ENCODE measurements around the gene B9D1.

Gene B9D1

DNA sequence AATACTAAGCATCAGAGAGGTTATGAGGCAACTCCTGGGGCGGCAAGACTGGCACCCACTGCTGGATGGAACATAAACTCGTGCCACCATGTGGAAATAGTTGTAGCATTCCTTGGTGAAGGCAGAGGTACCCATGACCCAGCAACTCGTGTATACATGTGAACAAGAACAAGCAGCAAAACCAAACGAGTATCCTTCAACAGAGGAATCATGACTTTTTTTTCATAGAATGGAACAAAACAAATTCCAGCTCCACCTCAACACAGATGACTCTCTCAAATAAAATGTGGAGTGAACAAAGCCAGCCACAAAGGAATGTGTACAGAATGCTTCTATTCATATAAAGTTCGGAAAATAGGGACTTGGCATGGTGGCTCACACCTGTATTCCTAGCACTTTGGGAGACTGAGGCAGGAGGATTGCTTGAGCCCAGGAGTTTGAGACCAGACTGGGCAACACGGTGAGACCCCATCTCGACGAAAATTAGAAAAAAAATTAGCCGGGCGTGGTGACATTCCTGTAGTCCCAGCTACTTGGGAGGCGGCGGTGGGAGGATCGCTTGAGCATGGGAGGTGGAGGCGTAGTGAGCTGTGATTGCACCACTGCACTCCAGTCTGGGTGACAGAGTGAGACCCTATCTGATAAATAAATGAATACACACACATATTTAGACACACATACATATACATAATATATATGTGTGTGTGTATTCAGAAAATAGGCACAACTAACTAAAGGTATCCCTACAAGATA lies 35.3 kb downstream of the B9D1 start:
- in situ Hi-C loops (cut with MboI; ENCODE audit: low sequenced_read_pairs), result no loop called here

DNA sequence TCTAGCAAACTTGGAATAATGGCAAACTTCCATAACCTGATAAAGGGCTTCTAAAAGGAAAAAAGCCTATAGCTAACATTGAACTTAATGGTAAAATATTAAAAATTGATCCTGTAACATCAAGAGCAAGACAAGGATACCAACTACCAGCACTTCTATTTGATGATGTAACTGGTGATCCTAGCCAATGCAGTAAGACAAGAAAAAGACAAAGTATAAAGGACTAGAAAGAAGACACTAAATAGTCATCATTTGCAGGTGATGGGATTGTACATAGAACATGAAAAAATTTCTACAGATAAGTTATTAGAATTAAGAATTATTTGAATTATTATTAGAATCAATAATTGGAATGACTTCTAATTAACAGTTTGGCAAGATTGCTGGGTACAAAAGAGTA lies 37.0 kb downstream of the B9D1 start:
- in situ Hi-C loops (cut with MboI; ENCODE audit: low sequenced_read_pairs), result no loop called here

DNA sequence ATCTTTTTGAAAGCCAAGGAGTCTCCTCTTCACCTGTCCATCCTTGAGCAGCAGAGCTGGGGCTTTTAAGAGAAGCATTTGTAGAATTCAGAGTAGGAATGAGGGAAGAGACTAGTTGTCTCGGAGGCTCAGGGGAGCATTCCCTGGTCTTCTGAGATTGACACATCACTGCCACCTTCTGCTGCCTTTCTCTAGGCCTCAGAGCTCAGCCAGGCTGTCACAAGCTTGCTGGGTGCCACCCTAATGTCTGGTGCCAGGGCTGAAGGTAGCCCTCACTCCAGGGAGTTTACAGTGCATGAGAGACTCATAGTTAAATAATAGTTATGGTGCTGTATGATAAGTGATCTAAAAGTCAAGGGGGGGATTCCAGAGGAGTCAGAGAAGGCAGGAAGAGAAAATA lies 39.7 kb downstream of the B9D1 start:
- in situ Hi-C loops (cut with MboI; ENCODE audit: low sequenced_read_pairs), result no loop called here

DNA sequence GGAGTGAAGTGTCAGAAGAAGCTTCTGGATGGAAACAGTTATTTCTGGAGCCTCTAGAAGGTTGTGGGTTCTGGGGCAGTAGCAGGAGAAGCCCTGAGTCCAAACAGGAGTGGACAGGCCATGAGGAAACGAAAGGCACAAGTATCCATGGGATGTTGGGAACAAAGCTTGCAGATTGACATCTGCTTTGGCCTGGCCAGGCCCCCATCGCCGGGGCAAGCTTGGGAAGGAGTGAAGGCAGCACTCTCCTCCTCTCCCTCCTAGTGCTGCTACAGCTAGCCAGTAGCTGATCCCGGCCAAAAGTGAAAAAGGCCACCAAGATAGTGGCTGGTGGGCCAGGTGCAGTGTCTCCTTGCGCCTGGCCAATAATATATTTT lies 40.4 kb downstream of the B9D1 start:
- in situ Hi-C loops (cut with MboI; ENCODE audit: low sequenced_read_pairs), result no loop called here

DNA sequence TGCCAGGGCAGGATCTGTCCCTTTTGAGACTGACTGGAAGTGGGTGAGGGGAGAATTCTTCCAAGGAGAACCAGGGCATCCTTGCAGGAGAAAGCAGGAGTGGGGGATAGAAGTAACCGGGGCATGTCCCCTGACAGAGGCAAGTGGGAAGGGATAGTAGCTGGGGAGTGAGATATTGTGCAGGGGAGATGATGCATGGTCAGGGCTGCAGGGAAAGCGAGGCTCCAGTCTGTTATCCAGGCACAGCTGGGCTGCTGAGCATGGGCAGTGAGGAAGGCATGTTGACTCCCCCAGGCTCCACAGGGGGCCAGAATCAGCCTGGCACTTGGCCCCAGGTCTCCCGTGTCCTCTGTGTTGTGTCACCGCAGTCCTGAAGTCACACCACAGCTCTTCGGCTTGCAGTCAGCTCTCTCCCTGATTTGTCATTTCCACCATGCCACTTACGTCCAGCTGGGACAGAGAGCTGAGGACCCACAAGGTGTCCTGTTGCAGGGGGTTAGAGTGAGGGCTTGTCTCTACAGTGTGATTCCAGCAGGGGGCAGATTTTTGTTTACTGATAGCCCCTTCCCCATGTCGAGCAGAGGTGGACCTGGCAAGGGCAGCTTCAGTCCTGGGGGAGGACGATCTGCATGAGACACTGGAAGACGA lies 40.9 kb downstream of the B9D1 start:
- in situ Hi-C loops (cut with MboI; ENCODE audit: low sequenced_read_pairs), result no loop called here

DNA sequence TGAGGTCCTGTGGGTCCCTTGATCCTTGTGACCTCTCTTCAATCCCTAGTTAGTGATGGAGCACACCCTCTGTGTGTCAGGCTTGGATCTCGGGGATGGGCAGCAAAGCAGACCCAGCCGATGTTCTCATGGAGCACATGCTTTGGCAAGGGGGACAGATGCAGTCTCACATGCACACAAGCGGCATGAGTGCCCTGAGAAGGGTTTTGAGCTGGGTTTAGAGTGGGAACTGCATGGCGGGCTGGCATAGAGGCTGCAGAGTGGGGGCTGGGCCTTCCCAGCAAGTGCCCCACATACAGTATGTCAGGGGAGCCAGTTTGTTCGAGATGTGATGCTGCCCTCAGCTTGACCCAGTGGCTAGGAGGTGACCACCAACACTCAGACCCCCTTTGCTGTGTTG lies 41.6 kb downstream of the B9D1 start:
- in situ Hi-C loops (cut with MboI; ENCODE audit: low sequenced_read_pairs), result no loop called here

DNA sequence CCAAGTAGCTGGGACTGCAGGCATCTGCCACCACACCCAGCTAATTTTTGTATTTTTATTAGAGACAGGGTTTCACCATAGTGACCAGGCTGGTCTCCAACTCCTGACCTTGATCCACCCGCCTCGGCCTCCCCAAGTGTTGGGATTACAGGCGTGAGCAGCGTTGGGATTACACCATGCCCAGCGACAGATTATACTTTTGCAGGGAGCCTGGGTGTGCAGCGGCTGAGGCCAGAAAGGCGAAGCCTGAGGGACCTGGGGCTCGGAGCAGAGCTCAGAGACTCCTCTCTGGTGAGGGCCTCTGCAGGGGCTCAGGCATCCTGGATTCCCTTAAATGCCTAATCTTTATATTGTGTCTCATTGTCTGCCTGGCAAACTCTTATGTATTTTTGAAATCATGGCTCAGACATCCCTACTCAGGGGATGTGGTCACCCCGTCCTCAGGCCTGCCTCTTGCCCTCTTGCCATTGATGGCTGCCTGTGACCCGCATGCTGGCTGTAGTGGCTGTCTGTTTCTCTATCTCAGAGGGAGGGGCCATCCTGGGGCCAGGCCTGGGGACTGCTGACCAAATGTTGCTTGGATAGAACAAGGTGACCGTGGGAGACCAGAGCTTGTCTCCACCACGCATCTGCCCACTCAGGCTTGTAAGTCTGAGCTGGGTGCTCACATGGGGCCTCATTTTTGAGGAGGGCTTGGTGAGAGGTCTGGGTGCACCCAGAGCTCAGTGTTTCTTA lies 42.6 kb downstream of the B9D1 start:
- in situ Hi-C loops (cut with MboI; ENCODE audit: low sequenced_read_pairs), result no loop called here

DNA sequence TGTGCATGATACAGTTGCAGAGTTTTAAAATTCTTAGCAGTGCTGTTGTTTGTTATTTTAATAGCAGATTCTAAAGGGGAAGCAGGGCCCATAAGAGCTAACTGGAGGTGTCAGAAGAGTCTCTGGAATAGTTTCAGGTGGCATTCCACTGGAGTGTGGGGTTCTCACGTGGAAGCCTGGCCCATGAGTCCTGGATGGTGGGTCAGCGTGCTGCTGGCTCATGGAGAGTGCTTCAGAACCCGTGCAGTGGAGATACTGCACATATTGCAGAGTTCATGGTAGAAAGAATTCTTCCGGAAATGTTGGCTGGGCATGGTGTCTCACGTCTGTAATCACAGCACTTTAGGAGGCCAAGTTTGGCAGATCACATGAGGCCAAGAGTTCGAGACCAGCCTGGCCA lies 43.9 kb downstream of the B9D1 start:
- in situ Hi-C loops (cut with MboI; ENCODE audit: low sequenced_read_pairs), result no loop called here

DNA sequence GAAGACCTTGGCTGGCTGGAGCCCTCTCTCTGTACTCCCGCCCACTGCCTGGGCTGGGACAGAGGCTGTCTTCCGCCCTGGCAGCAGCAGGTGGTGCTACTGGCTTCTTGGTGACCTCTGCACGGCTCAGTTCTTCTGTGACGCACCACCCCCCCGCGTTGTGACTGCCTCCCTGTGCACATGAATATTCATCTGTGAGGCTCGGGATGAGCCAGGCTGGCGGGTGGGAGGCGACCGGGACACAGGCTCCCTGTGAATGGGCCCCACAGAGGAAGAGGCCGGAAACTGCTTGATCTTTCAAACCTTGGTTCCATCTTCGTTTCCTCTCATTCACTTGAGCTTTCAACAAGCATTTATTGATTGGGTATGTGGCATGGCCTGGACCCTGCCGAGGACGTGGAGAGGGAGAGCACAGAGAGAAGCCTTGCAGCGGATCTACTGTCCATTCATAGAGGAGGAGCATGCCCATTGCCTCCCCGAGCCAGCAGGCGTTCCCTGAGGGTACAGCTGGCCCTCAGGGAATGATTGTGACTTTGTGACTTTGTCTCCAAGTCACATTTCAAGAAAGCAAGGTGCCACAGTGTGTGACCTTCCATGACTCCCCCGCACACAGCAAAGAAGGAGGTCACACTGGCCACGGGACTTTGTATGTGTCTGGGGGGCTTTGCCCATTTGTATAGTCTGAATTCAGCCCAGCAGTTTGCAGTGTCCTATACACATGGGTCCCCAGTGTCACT lies 45.0 kb downstream of the B9D1 start:
- in situ Hi-C loops (cut with MboI; ENCODE audit: low sequenced_read_pairs), result no loop called here

DNA sequence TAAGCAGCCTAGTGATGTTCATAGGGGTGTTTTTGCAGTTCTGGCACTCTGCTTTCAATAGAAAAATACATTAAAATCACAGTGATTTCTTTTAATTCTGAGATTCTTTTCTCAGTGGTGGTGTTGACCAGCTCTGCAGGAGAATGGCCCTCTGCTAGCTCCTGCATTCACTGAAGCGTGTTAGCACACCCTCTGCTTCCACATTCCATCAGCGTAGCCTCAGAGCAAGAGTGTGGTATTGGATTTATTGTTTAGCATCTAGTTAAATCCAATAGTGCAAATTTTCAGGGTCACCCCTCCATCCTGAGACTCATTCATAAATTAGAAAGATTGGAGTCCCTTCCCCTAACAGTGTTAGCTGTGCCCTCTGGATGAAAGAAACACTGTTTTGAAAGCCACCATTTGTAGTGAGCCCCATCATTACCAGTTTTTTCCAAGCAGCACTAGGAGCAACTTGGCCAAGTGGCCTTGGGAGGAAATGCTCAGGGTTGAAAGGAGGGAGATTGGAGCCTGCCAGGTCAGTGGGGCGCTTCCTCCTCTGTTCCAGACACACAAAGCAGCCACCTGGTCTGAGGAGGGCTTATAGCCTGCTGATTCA lies 45.7 kb downstream of the B9D1 start:
- in situ Hi-C loops (cut with MboI; ENCODE audit: low sequenced_read_pairs), result no loop called here

DNA sequence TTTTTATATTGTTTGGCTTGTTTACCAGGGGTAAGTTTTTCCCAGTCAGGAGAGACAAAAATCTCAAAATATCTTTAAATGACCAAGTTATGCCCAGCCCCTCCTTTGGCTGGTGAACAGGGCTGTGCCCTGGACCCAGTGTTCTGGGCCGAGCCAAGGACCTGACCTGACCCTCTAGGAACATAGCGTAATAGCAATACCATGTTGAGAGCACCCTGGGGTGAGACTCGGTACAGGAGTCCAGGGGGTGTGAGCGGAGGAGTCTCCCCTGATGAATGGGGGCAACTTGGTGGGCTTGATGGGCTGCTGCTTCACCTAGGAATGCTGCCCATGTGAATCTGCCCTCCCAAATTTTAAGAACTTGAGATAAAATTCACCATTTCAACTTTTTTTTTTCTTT lies 47.4 kb downstream of the B9D1 start:
- in situ Hi-C loops (cut with MboI; ENCODE audit: low sequenced_read_pairs), result no loop called here

DNA sequence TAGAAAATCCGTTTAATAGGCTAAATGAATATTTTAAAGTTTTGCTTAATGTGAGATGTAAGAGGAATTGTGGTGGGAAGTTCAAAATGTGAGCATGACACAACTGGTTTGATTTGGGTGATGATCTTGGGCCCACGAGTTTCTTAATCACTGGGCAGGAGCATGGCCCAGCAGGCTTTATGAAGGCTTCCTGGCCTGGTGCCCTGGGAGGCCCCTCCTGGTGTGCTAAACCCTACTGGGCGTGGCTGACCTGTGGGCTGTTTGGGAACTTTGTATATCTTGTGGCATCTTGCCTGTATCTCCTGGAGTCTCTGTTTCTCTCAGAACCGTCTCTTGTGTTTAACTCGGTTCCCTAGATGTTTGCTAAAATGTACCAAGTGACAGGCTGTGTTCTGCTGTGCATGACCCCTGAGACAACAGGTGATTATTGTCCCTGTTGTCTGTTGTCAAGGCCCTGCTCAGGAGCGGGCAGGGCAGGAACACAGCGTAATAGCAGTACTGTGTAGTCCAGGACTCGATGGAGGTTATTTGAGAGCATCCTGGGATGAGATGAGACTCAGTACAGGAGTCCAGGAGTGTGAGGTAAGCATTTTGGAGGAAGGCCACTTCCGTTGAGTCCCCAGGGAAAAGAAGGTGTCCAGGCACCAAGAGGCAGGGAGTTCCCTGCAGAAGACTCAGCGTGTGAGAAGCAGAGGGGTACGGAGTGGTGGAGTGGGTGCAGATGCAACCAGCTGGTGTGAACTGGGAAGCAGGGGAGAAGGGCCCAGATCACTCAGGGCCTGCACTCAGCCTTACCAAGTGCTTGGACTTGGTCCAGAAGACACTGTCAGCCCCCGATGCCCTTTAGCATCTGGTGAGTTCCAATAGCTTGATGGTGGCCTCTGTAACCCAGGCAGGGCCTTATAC lies 48.5 kb downstream of the B9D1 start:
- in situ Hi-C loops (cut with MboI; ENCODE audit: low sequenced_read_pairs), result no loop called here

DNA sequence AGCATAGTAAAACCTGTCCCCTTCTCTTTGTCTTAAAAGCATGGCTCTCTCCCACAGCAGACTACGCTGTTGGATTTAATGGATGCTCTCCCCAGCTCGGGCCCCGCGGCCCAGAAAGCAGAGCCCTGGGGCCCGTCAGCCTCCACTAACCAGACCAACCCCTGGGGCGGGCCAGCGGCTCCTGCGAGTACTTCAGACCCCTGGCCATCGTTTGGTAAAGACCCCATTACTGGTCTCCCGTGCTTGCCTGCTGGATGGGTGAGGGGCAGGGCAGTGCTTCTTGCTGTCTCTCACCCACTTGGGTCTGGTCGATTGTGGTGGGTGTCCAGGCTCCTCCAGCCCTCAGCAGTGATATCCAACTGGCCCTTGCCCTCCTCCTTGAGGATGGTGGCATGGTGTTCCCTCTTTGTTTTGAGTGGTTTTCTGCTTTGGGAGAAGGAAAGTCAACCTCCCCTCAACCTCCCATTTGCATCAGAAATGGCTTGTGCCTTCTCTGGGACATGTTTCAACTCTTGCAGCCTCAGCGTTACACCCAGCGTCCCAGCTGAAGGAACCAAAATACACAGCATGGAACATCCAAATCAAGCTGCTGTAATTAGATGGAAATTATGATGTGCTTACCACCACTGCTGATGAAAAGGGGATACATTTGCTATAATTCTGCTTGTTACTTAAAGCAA lies 49.3 kb downstream of the B9D1 start:
- in situ Hi-C loops (cut with MboI; ENCODE audit: low sequenced_read_pairs), result no loop called here

DNA sequence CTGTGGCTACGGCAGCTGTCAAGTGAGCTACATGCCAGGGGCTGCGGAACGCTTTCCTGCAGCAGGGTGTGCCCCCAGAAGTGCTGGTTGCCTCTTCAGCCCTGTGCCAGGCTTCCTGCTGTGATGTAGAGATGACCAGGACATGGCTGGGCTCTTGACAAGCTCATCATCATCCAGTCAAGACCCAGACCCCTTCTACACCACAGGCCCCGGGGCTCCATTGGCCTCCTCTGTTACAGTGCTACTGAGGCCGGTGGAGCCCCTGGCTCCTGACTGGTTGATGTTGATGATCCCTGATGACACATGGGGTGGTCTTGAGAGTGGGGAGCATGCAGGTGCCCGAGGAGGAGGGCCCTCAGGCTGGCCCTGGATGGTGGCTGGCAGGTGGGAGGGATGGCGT lies 50.1 kb downstream of the B9D1 start:
- in situ Hi-C loops (cut with MboI; ENCODE audit: low sequenced_read_pairs), result no loop called here

DNA sequence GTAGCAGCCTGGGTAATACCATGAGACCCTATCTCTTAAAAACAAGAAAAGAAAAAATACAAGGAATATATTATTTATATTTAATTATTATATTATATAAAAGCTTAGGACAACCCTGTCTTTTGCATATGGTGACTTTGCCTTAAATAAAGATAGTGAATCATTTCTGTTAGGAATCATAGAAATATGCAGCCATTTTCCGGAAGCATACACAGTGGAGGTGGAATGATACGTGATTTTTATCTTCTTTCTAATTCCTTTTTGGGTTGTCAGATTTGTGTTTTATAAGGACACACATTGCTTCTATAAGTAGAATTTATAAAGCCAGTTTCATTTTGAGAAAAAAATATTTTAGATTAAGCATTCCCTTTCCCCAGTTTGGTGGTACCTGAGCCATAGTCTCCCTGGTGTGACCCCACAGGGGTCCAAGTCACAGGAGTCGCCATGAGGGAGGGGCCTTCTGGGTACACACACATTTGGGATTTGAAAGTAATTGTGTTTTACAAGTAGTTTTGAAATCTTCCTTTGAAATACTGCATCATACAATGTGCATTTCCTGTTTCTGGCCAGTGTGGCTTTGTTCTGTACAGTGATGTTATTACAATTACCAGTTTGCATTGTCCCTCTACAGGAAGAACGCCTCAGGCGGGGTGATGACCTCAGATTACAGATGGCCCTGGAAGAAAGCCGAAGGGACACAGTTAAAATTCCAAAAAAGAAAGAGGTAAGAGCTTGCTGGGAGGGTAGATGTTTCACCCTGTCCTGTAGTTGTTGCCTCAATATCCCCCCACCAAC lies 50.9 kb downstream of the B9D1 start:
- in situ Hi-C loops (cut with MboI; ENCODE audit: low sequenced_read_pairs), result no loop called here

DNA sequence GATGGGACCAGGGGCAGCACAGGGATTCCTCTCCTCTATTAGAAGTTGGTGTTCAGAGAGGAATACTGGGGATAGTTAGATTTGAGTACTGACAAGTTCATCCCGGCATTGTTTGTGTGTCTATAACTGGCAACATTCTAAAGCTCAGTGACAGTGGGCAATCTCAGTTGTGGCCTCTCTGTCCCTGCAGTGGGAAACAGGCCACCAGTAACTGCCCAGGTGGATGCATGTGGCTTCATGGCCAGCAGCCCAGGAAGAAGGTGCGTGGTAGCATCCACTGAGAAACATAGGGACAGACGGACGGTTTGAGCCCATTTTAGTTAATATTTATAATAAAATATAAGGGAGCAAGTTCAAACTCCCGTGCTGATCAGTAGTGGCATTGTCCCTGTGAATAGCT lies 51.5 kb downstream of the B9D1 start:
- in situ Hi-C loops (cut with MboI; ENCODE audit: low sequenced_read_pairs), result no loop called here

DNA sequence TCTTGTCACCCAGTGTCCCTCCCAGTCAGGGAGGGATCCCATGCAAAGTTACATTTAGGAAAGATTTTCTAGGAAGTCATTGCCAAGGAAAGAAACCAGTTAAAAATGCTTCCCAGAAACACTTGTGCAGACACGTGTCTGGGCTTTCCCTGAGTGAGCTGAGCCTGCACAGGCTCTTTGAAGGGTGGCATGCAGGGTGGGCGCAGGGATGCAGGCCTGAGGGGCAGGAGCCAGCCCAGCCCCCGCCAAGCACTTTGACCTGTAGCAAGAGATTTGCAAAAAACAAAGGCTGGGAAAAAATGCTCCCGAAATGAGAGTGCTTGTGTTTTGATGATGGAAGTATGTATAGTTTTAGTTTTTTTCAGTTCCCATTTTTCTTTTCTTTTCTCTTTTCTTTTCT lies 52.4 kb downstream of the B9D1 start:
- in situ Hi-C loops (cut with MboI; ENCODE audit: low sequenced_read_pairs), result no loop called here

DNA sequence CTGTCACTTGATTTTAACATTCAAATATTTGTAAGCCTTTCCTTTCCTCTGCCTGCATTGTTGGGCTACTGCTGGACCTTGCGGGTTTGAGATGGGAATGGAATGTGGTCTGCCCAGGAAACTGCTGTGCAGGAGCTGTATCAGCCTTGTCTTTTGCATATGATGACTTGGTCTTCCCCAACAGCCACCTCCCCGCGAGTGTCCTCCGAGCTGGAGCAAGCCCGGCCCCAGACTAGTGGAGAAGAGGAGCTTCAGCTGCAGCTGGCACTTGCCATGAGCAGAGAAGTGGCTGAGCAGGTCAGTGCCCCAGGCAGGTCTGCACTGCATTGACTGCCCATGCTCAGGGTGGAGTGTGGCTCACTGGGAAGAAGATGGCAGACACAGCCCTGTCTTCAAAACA lies 52.8 kb downstream of the B9D1 start:
- in situ Hi-C loops (cut with MboI; ENCODE audit: low sequenced_read_pairs), result no loop called here

DNA sequence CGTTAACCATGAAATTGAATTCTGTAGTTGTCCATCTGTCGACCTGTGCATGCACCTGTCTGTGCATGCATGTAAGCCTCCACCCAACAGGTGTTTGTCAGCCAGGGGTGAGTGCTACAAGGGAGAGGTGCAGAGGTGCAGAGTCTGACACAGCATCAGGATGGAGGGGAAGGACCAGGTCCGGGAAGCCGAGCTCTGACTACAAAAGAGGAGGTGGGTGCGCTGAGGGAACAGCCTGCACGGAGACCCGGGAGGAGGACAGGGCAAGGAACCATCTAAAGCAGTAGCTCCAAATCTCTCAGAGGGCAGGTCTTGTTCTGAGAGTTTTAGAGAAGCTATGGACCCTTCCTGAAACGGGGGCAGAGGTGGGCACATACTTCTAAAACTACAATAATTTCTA lies 54.1 kb downstream of the B9D1 start:
- in situ Hi-C loops (cut with MboI; ENCODE audit: low sequenced_read_pairs), result no loop called here

All from HL-60/S4 (cell line).